CD4-positive, alpha-beta T cell (primary cell): ENCODE results near the gene CCNB3. TPM values are rescaled to one million over a fixed set of nuclear protein-coding genes. Genes with fewer than 3 reads are reported as not detected.

Experiments used
- ATAC-seq: fragments of 200-7000 bp; cut with Tn5 transposase; one replicate; pipeline ENCODE4 v1.10.0; 2022; ENCODE audit warnings: mild to moderate bottlenecking; ENCODE audit not compliant: poor library complexity
- CTCF ChIA-PET: fragments of 350-600 bp; sonication (Branson Sonifier 250); formaldehyde crosslinking; loops from one replicate; lab custom pipeline; 2021; ENCODE audit warnings: antibody characterized with exemption, inconsistent platforms; lab: Charles Lee
- POLR2A ChIA-PET: fragments of 350-600 bp; sonication (Branson Sonifier 250); formaldehyde crosslinking; loops from one replicate; lab custom pipeline; 2021; ENCODE audit warnings: antibody characterized with exemption, inconsistent platforms; lab: Charles Lee
- DNase-seq, 14 experiments: peaks; one replicate each; pipeline ENCODE4 v3.0.0-alpha.2; 2013 to 2020; ENCODE audit warnings: mixed read lengths in 2 of 14
- H3K27ac ChIP-seq, 2 donors: one replicate each; pipeline versions ENCODE4 v1.5.1 to v1.7.0; 2013; ENCODE audit warnings: low read length in 2 of 2, low read depth in 1 of 2, mild to moderate bottlenecking in 1 of 2
- H3K27me3 ChIP-seq, 2 experiments: 1 replicate in 1 of 2; 2 replicates in 1 of 2; pipeline versions ENCODE4 v1.6.1 to v1.7.0; 2013; ENCODE audit warnings: low read length in 2 of 2, control low read depth in 1 of 2, mild to moderate bottlenecking in 1 of 2, moderate library complexity in 1 of 2; ENCODE audit not compliant: insufficient read depth in 2 of 2, control insufficient read depth in 1 of 2
- H3K36me3 ChIP-seq: one replicate; pipeline ENCODE4 v1.6.1; 2013; ENCODE audit warnings: low read length, control low read depth; ENCODE audit not compliant: insufficient read depth
- H3K4me1 ChIP-seq: one replicate; pipeline ENCODE4 v1.6.1; 2013; ENCODE audit warnings: low read length, control low read depth; ENCODE audit not compliant: insufficient read depth
- H3K4me3 ChIP-seq: one replicate; pipeline ENCODE4 v1.5.1; 2013; ENCODE audit warnings: mild to moderate bottlenecking, low read length, moderate library complexity
- H3K9me3 ChIP-seq, 2 experiments: 1 replicate in 1 of 2; 2 replicates in 1 of 2; pipeline versions ENCODE4 v1.6.1 to v1.7.0; 2013; ENCODE audit warnings: low read length in 2 of 2, mild to moderate bottlenecking in 2 of 2, control low read depth in 1 of 2, moderate library complexity in 1 of 2; ENCODE audit not compliant: control insufficient read depth in 1 of 2, insufficient read depth in 1 of 2
- H3K27ac Mint-ChIP-seq: one replicate; pipeline ENCODE4 v1.8.0; 2020; ENCODE audit warnings: mixed read lengths
- H3K27me3 Mint-ChIP-seq: one replicate; pipeline ENCODE4 v1.8.0; 2021; ENCODE audit warnings: mixed read lengths
- H3K36me3 Mint-ChIP-seq: one replicate; pipeline ENCODE4 v1.8.0; 2021; ENCODE audit warnings: low read depth, mixed read lengths
- H3K4me1 Mint-ChIP-seq: one replicate; pipeline ENCODE4 v1.8.0; 2021; ENCODE audit warnings: low read depth, mixed read lengths
- H3K4me3 Mint-ChIP-seq: one replicate; pipeline ENCODE4 v1.8.0; 2020; ENCODE audit warnings: mild to moderate bottlenecking, mixed read lengths
- H3K9me3 Mint-ChIP-seq: one replicate; pipeline ENCODE4 v1.8.0; 2020; ENCODE audit warnings: mixed read lengths
- CTCF ChIP-seq: fragments of 200-600 bp; IDR thresholded peaks from one replicate; pipeline ENCODE4 v1.8.0; 2022; ENCODE audit warnings: antibody characterized with exemption, mild to moderate bottlenecking
- intact Hi-C, 2 experiments: fragments of 100-400 bp; cut with DNase I in 1 of 2; cut with micrococcal nuclease in 1 of 2; formaldehyde crosslinking; loops; one replicate each; pipeline versions ENCODE4 v1.15.1 to v1.9.0; 2023 to 2025; cut with DNase I, micrococcal nuclease
- total RNA-seq, 174 experiments: library from RNA in 2 of 174; stranded (reverse) in 2 of 174; gene quantifications; one replicate each; pipeline ENCODE4 v1.2.3 and lab custom pipeline; 2021 to 2026

The CCNB3 gene
- total RNA-seq, 2 experiments from 2014 or later: 0.19 to 0.39 TPM

GRCh38 chrX:50158593-50158992 lies 46.0 kb upstream of the CCNB3 start:
- intact Hi-C loops: no loop called here
- Mint-ChIP-seq H3K27ac (no peak overlapping the region), H3K4me1 (no peaks in the 10 kb centered on the region), H3K9me3 (no peaks in the 10 kb centered on the region), H3K4me3 (no peak overlapping the region), H3K27me3 (no peaks in the 10 kb centered on the region), H3K36me3 (no peaks in the 10 kb centered on the region)
- Histone ChIP-seq H3K9me3 (no peaks in the 10 kb centered on the region), H3K36me3 (no peaks in the 10 kb centered on the region), H3K27me3 (no peaks in the 10 kb centered on the region), H3K4me1 (no peaks in the 10 kb centered on the region), H3K4me3 (no peak overlapping the region), H3K27ac (no peak overlapping the region)
- POLR2A ChIA-PET: no interaction called here
- TF ChIP-seq CTCF: no peak
- CTCF ChIA-PET: no interaction called here
- ATAC-seq (no peak), DNase-seq (no peak)

- POLR2A ChIA-PET: no interaction called here
- Histone ChIP-seq H3K4me3 (no peak overlapping the region), H3K27ac (no peak overlapping the region), H3K9me3 (no peaks in the 10 kb centered on the region), H3K4me1 (no peaks in the 10 kb centered on the region), H3K36me3 (no peaks in the 10 kb centered on the region), H3K27me3 (no peaks in the 10 kb centered on the region)
- ATAC-seq (no peak), DNase-seq (no peak)
- Mint-ChIP-seq H3K27ac (no peak overlapping the region), H3K36me3 (no peaks in the 10 kb centered on the region), H3K4me3 (no peak overlapping the region), H3K9me3 (no peaks in the 10 kb centered on the region), H3K27me3 (no peaks in the 10 kb centered on the region), H3K4me1 (no peaks in the 10 kb centered on the region)
- intact Hi-C loops: no loop called here
- CTCF ChIA-PET: no interaction called here
- TF ChIP-seq CTCF: no peak
Measured at GRCh38 chrX:50161127-50161526, 43.4 kb upstream of the CCNB3 start.

- H3K4me3 Mint-ChIP-seq: no peak overlapping the region
- H3K36me3 Mint-ChIP-seq: no peaks in the 10 kb centered on the region
- Histone ChIP-seq H3K4me3 (no peak overlapping the region), H3K27me3 (no peaks in the 10 kb centered on the region), H3K9me3 (no peaks in the 10 kb centered on the region), H3K27ac (no peak overlapping the region), H3K4me1 (no peaks in the 10 kb centered on the region), H3K36me3 (no peaks in the 10 kb centered on the region)
- POLR2A ChIA-PET: no interaction called here
- no peak for ATAC-seq
- TF ChIP-seq CTCF: no peak
- DNase-seq: no peak
- H3K4me1 Mint-ChIP-seq: no peaks in the 10 kb centered on the region
- no peak overlapping the region for H3K27ac Mint-ChIP-seq
- CTCF ChIA-PET: no interaction called here
- no peaks in the 10 kb centered on the region for H3K9me3 Mint-ChIP-seq
- intact Hi-C loops: no loop called here
- no peaks in the 10 kb centered on the region for H3K27me3 Mint-ChIP-seq
Measured at GRCh38 chrX:50165727-50166126, 38.8 kb upstream of the CCNB3 start.
